ENCODE data around the gene RBBP7. TPM values are rescaled to one million over a fixed set of nuclear protein-coding genes. Genes with fewer than 3 reads are reported as not detected.

RBBP7 gene
- total RNA-seq, 1 experiment from 2014 or later, result 196 TPM

DNA sequence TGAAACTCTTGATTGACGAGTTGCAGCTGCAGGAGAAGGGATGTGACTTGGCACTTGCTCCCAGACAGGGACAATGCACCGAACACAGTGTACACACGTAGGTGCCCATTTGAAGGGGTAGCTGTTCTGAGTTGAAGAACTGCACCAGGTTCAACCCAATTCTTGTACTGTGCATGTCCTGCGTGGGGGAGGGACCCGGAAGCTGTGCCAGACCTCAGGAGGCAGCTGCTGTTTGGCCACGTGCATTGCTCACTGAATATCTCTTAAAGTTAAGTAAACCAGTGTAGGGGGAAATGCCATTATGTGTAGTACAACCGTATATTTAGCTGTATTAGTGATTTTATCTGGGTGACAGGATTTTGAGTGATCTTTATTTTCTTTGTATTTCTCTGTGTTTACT is 12.0 kb upstream of the RBBP7 start:
- peak; percentile 34 for DNase-seq
- Mint-ChIP-seq H3K4me3 (ENCODE audit: low read depth, unreplicated experiment) (peak overlapping the region; percentile 73), H3K27ac (ENCODE audit: unreplicated experiment) (no peak overlapping the region), H3K27me3 (ENCODE audit: unreplicated experiment) (no peaks in the 10 kb centered on the region), H3K36me3 (ENCODE audit: insufficient read depth, unreplicated experiment) (peaks cover 10% of the 10 kb centered on the region), H3K4me1 (ENCODE audit: low read depth, unreplicated experiment) (peaks cover 9% of the 10 kb centered on the region), H3K9me3 (ENCODE audit: low read depth, unreplicated experiment) (no peaks in the 10 kb centered on the region)
- BruUV-seq (replicated peaks), result no TSS peak
- intact Hi-C loops (cut with micrococcal nuclease; ENCODE audit: unreplicated experiment), result loop anchor here (5.0 kb wide), 1 partner anchor 70 kb away; no protein-coding TSS in a partner anchor
- TF ChIP-seq, protein P1, sequence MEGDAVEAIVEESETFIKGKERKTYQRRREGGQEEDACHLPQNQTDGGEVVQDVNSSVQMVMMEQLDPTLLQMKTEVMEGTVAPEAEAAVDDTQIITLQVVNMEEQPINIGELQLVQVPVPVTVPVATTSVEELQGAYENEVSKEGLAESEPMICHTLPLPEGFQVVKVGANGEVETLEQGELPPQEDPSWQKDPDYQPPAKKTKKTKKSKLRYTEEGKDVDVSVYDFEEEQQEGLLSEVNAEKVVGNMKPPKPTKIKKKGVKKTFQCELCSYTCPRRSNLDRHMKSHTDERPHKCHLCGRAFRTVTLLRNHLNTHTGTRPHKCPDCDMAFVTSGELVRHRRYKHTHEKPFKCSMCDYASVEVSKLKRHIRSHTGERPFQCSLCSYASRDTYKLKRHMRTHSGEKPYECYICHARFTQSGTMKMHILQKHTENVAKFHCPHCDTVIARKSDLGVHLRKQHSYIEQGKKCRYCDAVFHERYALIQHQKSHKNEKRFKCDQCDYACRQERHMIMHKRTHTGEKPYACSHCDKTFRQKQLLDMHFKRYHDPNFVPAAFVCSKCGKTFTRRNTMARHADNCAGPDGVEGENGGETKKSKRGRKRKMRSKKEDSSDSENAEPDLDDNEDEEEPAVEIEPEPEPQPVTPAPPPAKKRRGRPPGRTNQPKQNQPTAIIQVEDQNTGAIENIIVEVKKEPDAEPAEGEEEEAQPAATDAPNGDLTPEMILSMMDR (IDR thresholded peaks at IDR 0.05; ENCODE audit: unreplicated experiment), result no peak
- CTCF ChIA-PET, result interaction anchor here (0.9 to 3.6 kb wide), 15 partner anchors 11 to 200 kb away, joined by 3 to 77 read pairs (median 6); partner anchors contain the start of gene CTPS2

DNA sequence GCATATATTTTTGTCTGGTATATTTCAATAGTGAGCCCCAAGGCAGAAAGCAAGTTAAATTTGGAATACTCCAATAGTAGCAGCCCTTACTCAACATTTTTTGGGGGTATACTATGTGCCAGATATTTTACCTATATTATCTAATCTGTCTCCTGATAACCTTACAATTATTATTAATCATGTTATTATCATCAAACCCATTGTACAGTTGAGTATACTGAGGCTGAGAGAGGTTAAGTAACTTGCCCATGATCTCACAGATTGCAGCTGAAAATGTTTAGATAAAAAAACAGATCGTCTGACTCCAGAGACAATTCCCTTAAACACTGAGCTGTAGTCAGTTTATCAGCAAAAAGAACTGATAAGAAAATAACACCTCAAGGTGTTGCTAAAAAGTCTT is 6.5 kb upstream of the RBBP7 start:
- Mint-ChIP-seq H3K4me1 (ENCODE audit: low read depth, unreplicated experiment) (no peaks in the 10 kb centered on the region), H3K27me3 (ENCODE audit: unreplicated experiment) (no peaks in the 10 kb centered on the region), H3K4me3 (ENCODE audit: low read depth, unreplicated experiment) (no peak overlapping the region), H3K36me3 (ENCODE audit: insufficient read depth, unreplicated experiment) (no peaks in the 10 kb centered on the region), H3K27ac (ENCODE audit: unreplicated experiment) (no peak overlapping the region), H3K9me3 (ENCODE audit: low read depth, unreplicated experiment) (no peaks in the 10 kb centered on the region)
- BruUV-seq (replicated peaks), result no TSS peak
- CTCF ChIA-PET, result no interaction called here
- intact Hi-C loops (cut with micrococcal nuclease; ENCODE audit: unreplicated experiment), result no loop called here
- TF ChIP-seq, protein P1 (IDR thresholded peaks at IDR 0.05; ENCODE audit: unreplicated experiment), result no peak
- no peak for DNase-seq

DNA sequence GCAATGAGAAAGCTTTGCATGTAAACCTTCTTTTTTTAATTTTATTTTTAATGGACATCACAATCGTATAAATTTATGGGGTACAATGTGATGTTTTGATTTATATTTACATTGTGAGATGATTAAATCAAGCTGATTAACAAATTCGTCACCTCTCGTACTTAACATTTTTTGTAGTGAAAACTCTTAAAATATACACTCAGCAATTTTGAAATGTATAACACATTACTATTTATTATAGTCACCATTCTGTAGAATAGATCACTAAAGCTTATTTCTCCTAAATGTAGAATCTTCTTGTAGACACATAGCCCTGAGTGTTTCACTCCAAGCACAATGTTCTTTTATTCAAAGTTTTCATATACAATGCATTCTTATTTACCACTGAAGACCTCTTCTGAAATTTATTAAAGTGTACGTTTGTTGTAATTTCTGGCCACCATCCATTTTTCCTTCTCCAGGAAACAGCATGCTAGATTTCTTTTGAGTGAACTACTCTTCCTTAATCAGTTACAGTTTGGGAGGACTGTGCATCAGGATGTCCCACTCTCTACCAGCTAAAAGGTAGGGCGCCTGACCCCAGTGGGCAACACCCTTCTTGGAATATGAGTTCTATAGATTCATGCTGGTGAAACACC is 4.4 kb upstream of the RBBP7 start:
- Mint-ChIP-seq H3K4me1 (ENCODE audit: low read depth, unreplicated experiment) (no peaks in the 10 kb centered on the region), H3K36me3 (ENCODE audit: insufficient read depth, unreplicated experiment) (peaks cover 18% of the 10 kb centered on the region), H3K9me3 (ENCODE audit: low read depth, unreplicated experiment) (no peaks in the 10 kb centered on the region), H3K4me3 (ENCODE audit: low read depth, unreplicated experiment) (no peak overlapping the region), H3K27me3 (ENCODE audit: unreplicated experiment) (no peaks in the 10 kb centered on the region), H3K27ac (ENCODE audit: unreplicated experiment) (no peak overlapping the region)
- CTCF ChIA-PET, result no interaction called here
- TF ChIP-seq, protein P1 (IDR thresholded peaks at IDR 0.05; ENCODE audit: unreplicated experiment), result no peak
- no peak for DNase-seq
- intact Hi-C loops (cut with micrococcal nuclease; ENCODE audit: unreplicated experiment), result no loop called here
- BruUV-seq (replicated peaks), result no TSS peak

DNA sequence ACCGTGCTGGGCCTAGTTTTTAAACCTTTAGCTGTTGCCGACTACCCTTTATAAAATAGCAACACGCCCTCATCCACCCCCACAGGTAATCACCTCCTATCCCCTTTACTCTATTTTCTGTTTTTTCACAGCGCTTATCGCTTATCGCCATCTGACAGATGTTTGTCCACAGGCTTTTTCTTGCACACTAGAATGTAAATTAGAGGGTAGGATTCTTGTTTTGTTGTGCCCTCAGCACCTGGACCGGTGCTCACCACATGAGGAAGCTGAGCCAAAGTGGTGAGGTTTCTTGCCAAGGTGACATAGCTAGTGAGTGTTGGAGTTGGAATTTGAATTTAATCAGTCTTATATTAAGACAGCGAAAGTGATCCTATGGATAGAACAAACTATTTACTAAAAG is 2.9 kb upstream of the RBBP7 start:
- BruUV-seq (replicated peaks), result no TSS peak
- TF ChIP-seq, protein P1 (IDR thresholded peaks at IDR 0.05; ENCODE audit: unreplicated experiment), result no peak
- no peak for DNase-seq
- H3K27me3 Mint-ChIP-seq (ENCODE audit: unreplicated experiment), result no peaks in the 10 kb centered on the region
- H3K9me3 Mint-ChIP-seq (ENCODE audit: low read depth, unreplicated experiment), result no peaks in the 10 kb centered on the region
- H3K4me3 Mint-ChIP-seq (ENCODE audit: low read depth, unreplicated experiment), result no peak overlapping the region
- CTCF ChIA-PET, result no interaction called here
- H3K4me1 Mint-ChIP-seq (ENCODE audit: low read depth, unreplicated experiment), result peaks cover 11% of the 10 kb centered on the region
- intact Hi-C loops (cut with micrococcal nuclease; ENCODE audit: unreplicated experiment), result no loop called here
- peaks cover 33% of the 10 kb centered on the region for H3K36me3 Mint-ChIP-seq (ENCODE audit: insufficient read depth, unreplicated experiment)
- H3K27ac Mint-ChIP-seq (ENCODE audit: unreplicated experiment), result no peak overlapping the region
